ENCODE data around the gene APLN. TPM values are rescaled to one million over a fixed set of nuclear protein-coding genes. Genes with fewer than 3 reads are reported as not detected.

The APLN gene
- total RNA-seq, 2 donors from 2014 or later, result 1.1 TPM; not detected in 1

DNA sequence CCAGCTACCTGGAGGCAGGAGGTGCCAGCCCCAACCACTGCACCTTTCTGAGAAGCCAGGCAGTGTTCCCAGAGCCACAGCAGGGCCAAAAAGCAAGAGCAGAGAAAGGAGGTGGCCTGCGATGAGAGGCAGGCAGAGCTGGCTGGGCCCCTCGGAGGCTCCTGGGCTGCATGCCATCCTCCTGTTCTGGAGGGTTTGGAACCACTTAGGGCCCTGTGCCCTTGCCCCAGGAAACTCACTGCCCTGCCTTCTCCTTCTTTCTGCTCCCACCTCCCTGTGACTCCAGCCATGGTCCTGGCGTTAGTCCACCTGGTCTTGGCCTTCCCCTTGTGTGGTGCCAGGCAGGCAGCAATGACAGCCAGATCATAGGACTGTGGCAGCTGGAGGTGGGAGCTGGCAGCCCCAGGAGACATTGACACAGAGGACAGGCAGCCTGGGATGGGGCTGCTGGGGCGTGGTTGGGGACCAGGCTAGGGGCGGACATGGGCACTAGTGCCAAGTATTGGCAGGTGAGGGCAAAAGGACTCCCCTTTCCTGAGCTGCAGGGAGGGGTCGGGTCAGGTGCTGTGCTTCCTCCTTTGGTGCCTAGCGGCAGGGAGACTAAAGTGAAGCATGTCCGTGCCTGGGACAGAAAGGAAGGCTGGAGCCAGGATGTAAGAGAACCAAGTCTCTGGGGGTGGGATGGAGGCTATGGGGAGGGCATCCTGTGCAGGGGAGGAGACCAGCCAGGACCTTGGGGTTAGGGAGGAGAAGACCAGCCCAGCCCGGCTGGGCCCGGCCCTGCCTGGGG is 1.4 kb downstream of the APLN start:
- Mint-ChIP-seq H3K4me1 (ENCODE audit: low read depth in 2 of 2) (peaks cover 0 to 6% of the 10 kb centered on the region in 2 donors), H3K27ac (no peak overlapping the region), H3K9me3 (no peaks in the 10 kb centered on the region), H3K27me3 (peaks cover 0 to 30% of the 10 kb centered on the region in 2 donors), H3K36me3 (no peaks in the 10 kb centered on the region), H3K4me3 (peak overlapping the region; percentile 48)
- peak in 1 of 2 donors; percentile 25 for ATAC-seq
- no peak for DNase-seq (ENCODE audit: low spot score)

DNA sequence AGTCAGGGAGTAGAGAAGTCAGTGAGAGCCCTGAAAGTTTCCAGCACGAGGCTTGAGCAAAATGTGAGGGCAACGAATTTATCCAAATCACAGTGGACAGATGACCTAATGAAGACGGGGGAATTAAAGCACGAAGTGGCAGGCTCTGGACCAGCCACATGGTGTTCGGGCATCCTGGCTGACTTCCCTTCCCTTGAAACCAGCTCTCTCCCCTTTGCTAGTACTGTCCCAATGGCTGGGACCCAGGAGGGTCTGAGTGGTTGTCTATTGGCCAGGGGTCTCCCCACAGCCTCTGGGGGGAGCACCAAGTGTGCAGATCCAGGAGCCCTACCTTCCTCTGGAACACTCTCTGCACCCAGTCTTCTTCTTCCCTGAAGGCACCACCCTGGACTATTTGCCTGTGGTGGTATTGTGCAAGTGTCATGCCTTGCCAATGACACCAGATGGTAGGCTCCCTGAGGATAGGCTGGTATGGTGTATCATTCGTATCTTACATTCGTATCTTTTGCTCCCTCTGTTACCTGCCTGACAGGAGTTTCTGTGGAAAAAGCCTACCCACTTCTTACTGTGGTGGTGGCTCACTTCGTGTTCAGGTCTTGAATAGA is 2.1 kb downstream of the APLN start:
- Mint-ChIP-seq H3K4me1 (ENCODE audit: low read depth in 2 of 2) (peaks cover 0 to 6% of the 10 kb centered on the region in 2 donors), H3K36me3 (no peaks in the 10 kb centered on the region), H3K27ac (no peak overlapping the region), H3K4me3 (peak overlapping the region; percentile 34), H3K27me3 (peaks cover 0 to 33% of the 10 kb centered on the region in 2 donors), H3K9me3 (no peaks in the 10 kb centered on the region)
- ATAC-seq, result no peak
- DNase-seq (ENCODE audit: low spot score), result no peak

DNA sequence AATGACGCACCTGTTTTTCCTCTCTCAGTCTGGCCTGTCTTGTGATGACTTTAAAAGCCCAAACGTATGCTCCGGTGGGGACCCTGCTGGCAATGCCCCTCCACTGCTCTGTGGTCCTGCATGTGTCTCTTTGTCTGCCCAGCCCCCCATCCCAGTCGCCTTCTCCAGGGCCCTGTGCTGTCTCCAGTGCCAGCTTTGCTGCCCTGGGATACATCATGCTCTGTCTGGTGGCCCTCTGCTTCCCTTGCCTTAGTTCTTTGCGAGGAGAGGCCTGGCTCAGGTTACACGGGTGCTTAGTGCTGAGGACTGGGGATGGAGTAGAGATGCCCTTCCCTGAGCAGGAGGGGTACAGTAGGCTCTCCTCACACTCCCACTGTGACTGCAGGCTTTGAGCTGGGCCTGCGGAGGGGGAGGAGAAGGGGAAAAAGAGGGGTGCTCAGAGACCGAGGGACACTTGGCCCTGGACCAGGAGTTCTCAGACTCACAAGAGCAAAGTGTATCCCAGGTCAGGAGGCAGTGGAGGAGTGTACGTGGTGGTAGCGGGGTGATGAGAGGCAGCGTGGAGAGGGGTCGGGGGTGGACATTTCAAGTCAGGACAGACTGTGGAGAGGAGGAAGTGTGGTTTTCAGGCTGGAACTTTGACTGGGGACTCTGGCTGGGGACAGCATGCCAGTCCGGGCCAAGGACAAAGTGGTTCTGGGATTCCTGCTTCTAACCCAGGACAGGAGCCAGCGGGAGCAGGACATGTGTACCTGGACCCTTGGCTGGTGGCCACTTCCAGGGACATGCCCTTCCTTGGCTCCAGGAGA is 2.8 kb downstream of the APLN start:
- no peak overlapping the region for H3K27ac Mint-ChIP-seq
- ATAC-seq, result no peak
- no peaks in the 10 kb centered on the region for H3K9me3 Mint-ChIP-seq

DNA sequence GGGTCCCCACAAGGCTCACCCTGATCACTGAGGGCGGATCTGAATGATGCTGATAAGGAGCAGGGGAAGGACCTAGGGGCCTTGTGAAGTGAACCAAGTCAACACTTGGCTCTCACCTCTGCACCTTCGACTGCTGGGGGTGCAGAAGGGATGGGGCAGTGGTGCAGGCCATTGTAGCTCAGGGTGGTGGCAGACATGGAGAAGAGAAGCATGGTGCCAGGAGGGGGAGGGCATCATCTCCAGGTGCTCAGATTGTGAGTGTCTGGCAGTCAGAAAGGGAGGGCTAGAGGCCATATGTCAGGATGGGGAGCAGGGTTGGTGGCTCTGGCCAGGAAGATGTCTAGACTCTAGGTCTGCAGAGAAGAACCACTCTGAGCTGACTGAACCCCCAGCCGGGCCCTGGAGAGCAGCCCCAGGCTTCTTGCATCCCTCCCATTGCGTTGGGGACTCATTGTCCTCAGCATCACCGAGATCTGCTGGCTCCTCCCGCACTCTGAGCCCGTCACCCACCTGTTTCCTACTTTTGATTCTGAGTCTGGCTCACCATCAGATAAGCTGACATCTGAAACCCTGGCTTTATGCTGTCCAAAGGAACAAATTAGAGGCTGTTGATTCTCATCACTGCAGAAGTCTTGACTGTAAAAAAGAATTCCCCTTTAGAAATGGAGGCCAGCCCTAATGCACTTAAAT is 3.8 kb downstream of the APLN start:
- DNase-seq (ENCODE audit: low spot score) (no peak), ATAC-seq (no peak)
- Mint-ChIP-seq H3K36me3 (no peaks in the 10 kb centered on the region), H3K27ac (no peak overlapping the region), H3K27me3 (peaks cover 0 to 35% of the 10 kb centered on the region in 2 donors), H3K9me3 (no peaks in the 10 kb centered on the region), H3K4me1 (ENCODE audit: low read depth in 2 of 2) (peaks cover 0 to 6% of the 10 kb centered on the region in 2 donors), H3K4me3 (no peak overlapping the region)

More for the DNA sequence above, 2.8 kb downstream of the APLN start:
- no peak for DNase-seq (ENCODE audit: low spot score)
- H3K4me3 Mint-ChIP-seq, result no peak overlapping the region
- H3K27me3 Mint-ChIP-seq, result peaks cover 0 to 36% of the 10 kb centered on the region in 2 donors
- no peaks in the 10 kb centered on the region for H3K36me3 Mint-ChIP-seq
- peaks cover 0 to 6% of the 10 kb centered on the region in 2 donors for H3K4me1 Mint-ChIP-seq (ENCODE audit: low read depth in 2 of 2)

DNA sequence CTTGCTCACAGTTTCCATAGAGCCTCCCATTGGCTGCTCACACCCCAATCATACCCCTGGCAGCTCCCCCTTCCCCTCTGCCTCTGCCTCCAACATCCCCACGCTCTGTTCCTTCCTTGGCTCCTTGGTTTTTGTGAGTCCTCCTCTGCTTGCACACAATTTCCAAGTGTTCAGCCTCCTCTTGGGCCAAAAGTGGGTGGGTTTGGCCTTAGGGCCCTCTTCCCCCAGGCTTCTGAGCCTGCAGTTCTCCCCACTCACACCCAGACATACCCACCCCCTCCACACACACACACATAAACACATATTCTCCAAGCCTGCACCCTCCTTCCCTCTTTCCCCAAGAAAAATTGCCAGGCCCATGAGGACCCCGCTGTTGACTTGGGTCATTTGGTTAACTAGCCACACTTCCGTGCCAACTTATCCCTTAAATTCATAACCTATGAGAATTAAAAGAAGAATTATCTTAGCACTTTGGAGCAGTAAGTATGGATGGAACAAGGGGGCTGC is 4.5 kb downstream of the APLN start:
- Mint-ChIP-seq H3K9me3 (no peaks in the 10 kb centered on the region), H3K36me3 (no peaks in the 10 kb centered on the region), H3K27ac (no peak overlapping the region), H3K27me3 (peaks cover 0 to 28% of the 10 kb centered on the region in 2 donors), H3K4me3 (no peak overlapping the region), H3K4me1 (ENCODE audit: low read depth in 2 of 2) (peaks cover 0 to under 1% of the 10 kb centered on the region in 2 donors)
- DNase-seq (ENCODE audit: low spot score) (no peak), ATAC-seq (no peak)

DNA sequence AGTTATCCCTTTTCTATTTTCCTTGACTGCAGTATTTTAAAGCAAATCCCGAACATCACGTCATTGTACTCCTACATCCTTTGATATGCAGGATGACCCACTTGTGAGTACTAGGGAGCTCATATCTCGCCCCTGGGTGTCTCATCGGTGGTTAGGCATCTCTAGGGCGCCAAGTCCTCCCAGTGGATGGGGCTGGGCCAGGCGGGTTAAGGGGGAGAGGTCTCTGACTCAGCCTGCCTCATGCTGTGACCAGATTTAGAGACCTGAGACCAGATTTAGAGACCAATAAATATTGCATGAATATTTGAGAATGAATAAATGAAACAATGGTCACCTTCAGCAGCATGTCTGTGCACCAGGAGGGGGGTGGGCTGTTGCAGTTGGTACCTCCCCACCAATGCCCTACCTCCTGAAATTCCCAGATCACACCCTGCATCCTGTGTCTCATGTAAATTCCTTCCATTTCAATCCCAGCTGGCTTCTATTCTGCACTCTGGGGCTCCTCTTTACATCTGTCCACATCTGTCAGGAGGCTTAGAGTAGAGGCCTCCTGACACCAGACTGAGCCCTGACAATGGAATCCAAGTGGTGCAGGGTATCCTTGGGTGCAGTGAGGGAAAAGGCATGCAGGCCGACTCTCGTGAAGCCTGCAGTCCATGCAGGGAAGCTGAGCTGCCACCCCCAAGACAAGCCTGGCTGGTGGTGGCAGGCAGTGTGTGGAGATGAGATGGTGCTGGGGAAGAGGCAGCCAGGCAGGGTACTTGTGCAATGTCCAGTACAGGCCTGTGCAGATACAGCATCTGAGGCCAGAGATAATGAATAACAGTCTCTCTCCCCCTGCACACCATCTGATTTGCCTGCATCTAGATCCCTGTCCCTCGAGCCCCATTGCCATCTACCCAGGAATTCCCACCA is 5.2 kb downstream of the APLN start:
- Mint-ChIP-seq H3K27ac (no peak overlapping the region), H3K27me3 (peaks cover 0 to 30% of the 10 kb centered on the region in 2 donors), H3K4me3 (no peak overlapping the region), H3K36me3 (no peaks in the 10 kb centered on the region), H3K4me1 (ENCODE audit: low read depth in 2 of 2) (no peaks in the 10 kb centered on the region), H3K9me3 (no peaks in the 10 kb centered on the region)
- no peak for DNase-seq (ENCODE audit: low spot score)
- ATAC-seq, result no peak

DNA sequence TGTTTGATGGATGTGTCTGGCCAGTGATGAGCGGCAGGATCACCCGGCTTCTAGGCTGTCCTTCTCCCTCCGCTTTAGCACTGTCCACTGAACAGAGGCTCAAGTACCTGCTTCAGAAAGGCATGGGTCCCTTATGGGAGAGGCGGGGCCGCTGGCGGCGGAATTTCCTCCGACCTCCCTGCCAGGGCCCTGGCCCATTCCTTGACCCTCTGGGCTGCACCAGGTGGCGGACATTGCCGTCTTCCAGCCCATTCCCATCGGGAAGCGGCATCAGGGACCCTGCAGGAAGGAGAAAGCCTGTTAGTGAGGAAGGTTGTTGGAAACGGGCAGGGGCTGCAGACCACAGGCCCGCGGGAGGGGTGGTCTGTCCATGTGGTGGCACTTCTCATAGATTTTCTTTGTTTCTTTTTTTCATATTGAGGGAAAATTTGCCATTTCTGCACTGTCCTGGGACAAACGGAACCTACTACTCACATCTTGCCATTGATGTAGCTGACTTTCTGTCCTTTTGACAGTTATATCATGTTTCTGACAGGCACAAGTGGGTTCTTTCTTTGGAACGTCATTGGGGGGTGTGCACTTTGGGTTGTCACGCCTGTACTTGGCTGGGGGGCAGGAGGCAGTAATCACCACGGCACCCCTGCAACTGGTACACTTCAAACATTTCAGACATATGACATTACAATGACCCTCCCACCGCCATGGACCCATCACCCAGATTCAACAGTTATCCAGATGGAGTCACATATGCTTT is 6.1 kb downstream of the APLN start:
- ATAC-seq, result no peak
- no peak overlapping the region for H3K4me3 Mint-ChIP-seq

DNA sequence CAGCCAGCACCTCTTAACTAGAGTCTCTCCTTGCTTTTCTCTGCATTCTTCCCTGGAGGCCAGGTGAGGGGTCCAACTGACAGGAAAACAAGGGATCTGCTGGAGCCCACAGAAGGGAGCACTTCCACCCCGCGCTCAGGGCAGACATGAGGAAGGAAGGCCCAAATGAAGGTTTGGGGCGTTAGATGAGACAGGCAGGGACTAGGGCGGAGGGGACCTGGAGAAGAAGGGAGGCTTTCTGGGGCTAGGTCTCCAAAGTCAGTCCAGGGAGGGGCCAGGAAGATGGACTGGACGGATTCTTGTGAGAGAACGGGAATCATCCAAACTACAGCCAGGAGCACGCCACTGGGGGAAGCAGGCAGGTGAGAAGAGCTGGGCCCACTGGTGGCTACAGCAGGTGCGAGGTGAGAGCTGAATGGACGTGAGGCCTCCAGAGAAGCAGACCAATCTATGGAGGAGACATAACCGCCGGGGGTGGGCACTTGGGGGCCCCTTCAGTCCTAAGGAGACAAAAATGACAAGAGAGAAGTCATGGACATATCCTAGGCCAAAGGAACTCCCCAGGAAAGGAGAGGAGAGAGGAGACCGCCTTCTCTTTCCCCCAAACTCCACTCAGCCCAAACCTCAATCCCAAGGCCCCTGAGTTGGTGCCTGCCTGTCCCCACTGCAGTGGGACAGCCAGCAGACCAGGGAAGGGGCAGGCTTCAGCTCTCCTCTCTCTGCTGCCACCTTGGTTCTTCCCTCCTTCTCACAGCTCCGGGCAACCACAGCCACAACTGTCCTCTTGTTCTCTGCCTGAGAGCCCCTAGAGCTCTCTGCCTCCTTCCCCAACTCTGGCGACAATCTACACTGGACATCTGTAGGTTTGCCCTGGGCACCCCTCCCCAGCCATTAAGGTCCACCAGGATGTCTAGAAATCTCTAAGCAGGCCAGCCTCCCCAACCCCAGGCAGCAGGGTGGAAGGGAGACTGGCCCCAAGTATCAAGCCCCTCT is 7.0 kb downstream of the APLN start:
- Mint-ChIP-seq H3K27ac (no peak overlapping the region), H3K36me3 (no peaks in the 10 kb centered on the region), H3K27me3 (peaks cover 0 to 22% of the 10 kb centered on the region in 2 donors), H3K4me3 (no peak overlapping the region), H3K4me1 (ENCODE audit: low read depth in 2 of 2) (no peaks in the 10 kb centered on the region), H3K9me3 (no peaks in the 10 kb centered on the region)
- ATAC-seq (no peak), DNase-seq (ENCODE audit: low spot score) (no peak)

More for the DNA sequence above, 6.1 kb downstream of the APLN start:
- DNase-seq (ENCODE audit: low spot score), result no peak
- H3K27me3 Mint-ChIP-seq, result peaks cover 0 to 30% of the 10 kb centered on the region in 2 donors
- no peaks in the 10 kb centered on the region for H3K4me1 Mint-ChIP-seq (ENCODE audit: low read depth in 2 of 2)
- H3K9me3 Mint-ChIP-seq, result no peaks in the 10 kb centered on the region
- H3K27ac Mint-ChIP-seq, result no peak overlapping the region
- H3K36me3 Mint-ChIP-seq, result no peaks in the 10 kb centered on the region

DNA sequence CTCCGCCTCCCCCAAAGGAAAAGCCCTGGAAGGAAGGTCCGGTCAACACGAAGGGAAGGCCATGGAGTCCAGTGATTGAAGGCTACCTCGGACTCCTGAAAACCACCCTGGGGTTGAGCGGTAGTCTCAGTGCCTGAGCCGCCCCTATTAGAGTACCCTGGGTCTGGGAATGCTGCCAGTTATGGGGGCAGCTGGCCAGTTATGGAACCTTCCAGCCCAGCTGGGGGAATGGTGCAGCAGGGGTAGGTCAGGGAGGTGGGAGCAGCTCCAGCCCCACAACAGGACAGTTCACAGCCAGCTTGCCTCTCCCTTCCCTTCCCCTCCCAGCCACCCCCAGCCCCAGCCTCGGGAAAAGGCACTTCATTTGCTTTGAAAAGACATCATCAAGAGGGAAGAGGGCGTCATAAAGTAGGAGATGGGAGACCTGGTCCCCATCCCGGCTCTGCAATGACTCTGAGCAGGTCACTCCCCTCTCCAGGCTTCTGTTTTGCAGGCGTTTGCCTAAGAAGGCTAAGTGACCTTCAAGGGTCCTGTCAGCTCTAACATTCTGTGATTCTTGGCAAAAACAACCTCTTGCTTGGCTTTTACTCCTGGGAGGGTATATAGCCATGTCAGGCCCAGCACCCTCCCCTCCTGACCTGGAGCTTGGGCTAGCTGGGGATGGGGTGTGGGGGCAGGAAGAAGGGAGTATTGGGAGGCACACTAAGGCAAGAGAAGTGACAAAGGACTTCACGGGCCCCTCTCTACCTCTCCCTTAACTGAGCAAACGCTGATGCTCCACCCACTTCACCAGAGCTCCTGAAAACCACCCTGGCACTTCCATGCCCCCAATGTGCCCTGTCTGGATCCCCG is 8.0 kb downstream of the APLN start:
- Mint-ChIP-seq H3K4me1 (ENCODE audit: low read depth in 2 of 2) (no peaks in the 10 kb centered on the region), H3K4me3 (no peak overlapping the region), H3K36me3 (no peaks in the 10 kb centered on the region), H3K9me3 (no peaks in the 10 kb centered on the region), H3K27me3 (peaks cover 0 to 18% of the 10 kb centered on the region in 2 donors), H3K27ac (no peak overlapping the region)
- DNase-seq (ENCODE audit: low spot score), result no peak
- no peak for ATAC-seq

DNA sequence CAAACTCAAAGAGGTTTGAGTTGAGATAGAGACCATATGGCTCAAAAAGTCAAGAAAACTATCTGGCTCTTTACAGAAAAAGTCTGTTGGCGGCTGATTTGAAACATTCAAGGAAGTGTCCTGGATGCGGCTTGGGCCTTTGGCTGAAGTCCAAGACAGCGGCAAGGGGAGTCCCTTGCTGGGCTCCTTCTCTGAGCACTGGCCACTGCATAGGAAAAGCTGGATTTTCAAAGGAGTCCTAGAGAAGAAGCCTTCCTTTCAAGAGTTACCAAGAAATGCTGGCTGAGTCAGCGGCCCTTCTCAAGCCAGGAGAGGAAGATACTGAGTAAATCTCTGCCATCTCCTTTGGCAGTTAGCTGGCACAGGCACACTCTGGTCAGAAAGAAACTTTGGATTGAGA is 12.1 kb downstream of the APLN start:
- no peak for ATAC-seq
- DNase-seq (ENCODE audit: low spot score), result no peak
- Mint-ChIP-seq H3K27ac (no peak overlapping the region), H3K4me3 (no peak overlapping the region), H3K27me3 (peaks cover 0 to 11% of the 10 kb centered on the region in 2 donors), H3K9me3 (no peaks in the 10 kb centered on the region), H3K36me3 (no peaks in the 10 kb centered on the region), H3K4me1 (ENCODE audit: low read depth in 2 of 2) (peaks cover 0 to under 1% of the 10 kb centered on the region in 2 donors)
